HG03280 (cell line): ENCODE measurements around the gene LRRC61.
"Not testable (repeated sequence)": the region's sequence is repeated elsewhere in the genome, so short reads cannot be mapped to it uniquely, and the experiment has no call there.

Experiments
- ATAC-seq: cut with Tn5 transposase; IDR thresholded peaks from one replicate; pipeline ENCODE4 v1.9.1; 2021; ENCODE audit warnings: mild to moderate bottlenecking, moderate library complexity; ENCODE audit not compliant: unreplicated experiment

LRRC61 gene

GRCh38 chr7:150307129-150307528, 16.0 kb upstream of the LRRC61 start:
- ATAC-seq, result no peak

- ATAC-seq, result no peak
Observed at GRCh38 chr7:150307904-150308303, 15.3 kb upstream of the LRRC61 start.

GRCh38 chr7:150308575-150308974, 14.6 kb upstream of the LRRC61 start:
- ATAC-seq, result no peak

GRCh38 chr7:150311146-150311545, 12.0 kb upstream of the LRRC61 start:
- no peak for ATAC-seq

- ATAC-seq, result no peak
Observed at GRCh38 chr7:150311711-150312110, 11.4 kb upstream of the LRRC61 start.

GRCh38 chr7:150312649-150313366, 10.3 kb upstream of the LRRC61 start:
- ATAC-seq, result not testable (repeated sequence)

GRCh38 chr7:150313367-150313809, 9.8 kb upstream of the LRRC61 start:
- no peak for ATAC-seq

- ATAC-seq, result no peak
Observed at GRCh38 chr7:150313870-150314269, 9.3 kb upstream of the LRRC61 start.

- no peak for ATAC-seq
Observed at GRCh38 chr7:150314639-150315239, 8.4 kb upstream of the LRRC61 start.

GRCh38 chr7:150316987-150317386, 6.2 kb upstream of the LRRC61 start:
- not testable (repeated sequence) for ATAC-seq

- no peak for ATAC-seq
Observed at GRCh38 chr7:150317748-150318444, 5.3 kb upstream of the LRRC61 start.

GRCh38 chr7:150321788-150322113, 1.4 kb upstream of the LRRC61 start:
- no peak for ATAC-seq

GRCh38 chr7:150322114-150322832, 882 bp upstream of the LRRC61 start:
- ATAC-seq, result peak; percentile 39

GRCh38 chr7:150323682-150324372, 672 bp downstream of the LRRC61 start:
- peak; percentile 14 for ATAC-seq

GRCh38 chr7:150324373-150324961, 1.3 kb downstream of the LRRC61 start:
- ATAC-seq, result no peak

GRCh38 chr7:150325110-150325611, 2.0 kb downstream of the LRRC61 start:
- ATAC-seq, result no peak

GRCh38 chr7:150325901-150326300, 2.7 kb downstream of the LRRC61 start:
- no peak for ATAC-seq

GRCh38 chr7:150326657-150327268, 3.6 kb downstream of the LRRC61 start:
- ATAC-seq, result no peak

GRCh38 chr7:150327308-150327707, 4.2 kb downstream of the LRRC61 start:
- no peak for ATAC-seq
